HCT116 (cell line): ENCODE measurements around the gene FILIP1. TPM values are rescaled to one million over a fixed set of nuclear protein-coding genes. Genes with fewer than 3 reads are reported as not detected.

ENCODE experiments used
- ATAC-seq: fragments of 200-7000 bp; cut with Tn5 transposase; 2 replicates; pipeline ENCODE4 v1.9.1; 2020; ENCODE audit warnings: mild to moderate bottlenecking, moderate library complexity
- BruUV-seq: library from RNA; stranded (reverse); fragments of 400-500 nt; replicated peaks from 2 replicates; lab custom pipeline; 2021; lab: Mats Ljungman, UMichigan
- CTCF ChIA-PET: fragments of 300-600 bp; sonication (Branson Sonifier 250); formaldehyde crosslinking; loops from one replicate; lab custom pipeline; 2021; ENCODE audit warnings: antibody characterized with exemption; lab: Charles Lee
- POLR2A ChIA-PET: fragments of 300-600, 350-600 bp; sonication (Branson Sonifier 250); formaldehyde crosslinking; loops from one replicate; lab custom pipeline; 2021; ENCODE audit warnings: antibody characterized with exemption; lab: Charles Lee
- RAD21 ChIA-PET, 2 experiments: fragments of 300-600 bp; sonication (Branson Sonifier 250); formaldehyde crosslinking; loops; one replicate each; lab custom pipeline; 2023; ENCODE audit warnings: low total read pairs in 2 of 2; ENCODE audit not compliant: uncharacterized antibody in 2 of 2, unreplicated experiment in 2 of 2, low non-redundant PET in 1 of 2; lab: Charles Lee
- DNase-seq: peaks from one replicate; pipeline ENCODE4 v3.0.0-alpha.2; 2010; ENCODE audit warnings: low read depth, low spot score
- H2AFZ ChIP-seq: fragments of 200-600 bp; shearing (Covaris generic), sonication (generic); 2 replicates; pipeline ENCODE4 v1.6.1; 2017; ENCODE audit warnings: low read depth, mixed run types, mixed read lengths, antibody characterized with exemption, low read length; ENCODE audit not compliant: poor library complexity, severe bottlenecking
- H3K27ac ChIP-seq: 2 replicates; pipeline ENCODE4 v1.5.1; 2012; ENCODE audit warnings: low read depth, low read length
- H3K27me3 ChIP-seq: fragments of 200-600 bp; sonication (generic); 2 replicates; pipeline ENCODE4 v1.6.1; 2016; ENCODE audit warnings: mixed run types, low read length, mixed read lengths; ENCODE audit not compliant: insufficient read depth
- H3K36me3 ChIP-seq, 2 experiments: fragments of 200-500 bp in 1 of 2; fragments of 200-600 bp in 1 of 2; sonication (Bioruptor generic) in 1 of 2; sonication (generic) in 1 of 2; 2 replicates each; pipeline versions ENCODE4 v1.5.1 to v1.6.1; 2014 to 2016; ENCODE audit warnings: low read length in 2 of 2, inconsistent platforms in 1 of 2, mixed read lengths in 1 of 2, mixed run types in 1 of 2; ENCODE audit not compliant: insufficient read depth in 2 of 2, control insufficient read depth in 1 of 2
- H3K4me1 ChIP-seq, 2 experiments: fragments of 200-600 bp in 1 of 2; sonication (generic) in 1 of 2; 2 replicates each; pipeline versions ENCODE4 v1.5.1 to v1.6.1; 2012 to 2017; ENCODE audit warnings: low read length in 2 of 2, inconsistent platforms in 1 of 2, mild to moderate bottlenecking in 1 of 2, mixed read lengths in 1 of 2, mixed run types in 1 of 2, moderate library complexity in 1 of 2; ENCODE audit not compliant: insufficient read depth in 2 of 2, control insufficient read depth in 1 of 2
- H3K4me2 ChIP-seq: fragments of 200-600 bp; sonication (generic); 2 replicates; pipeline ENCODE4 v1.6.1; 2017; ENCODE audit warnings: mixed run types, low read length, mixed read lengths
- H3K4me3 ChIP-seq, 2 experiments: fragments of 200-600 bp in 1 of 2; sonication (generic) in 1 of 2; replicated peaks in 1 of 2; 2 replicates each; pipeline ENCODE4 v1.5.1; 2011 to 2016; ENCODE audit warnings: low read length in 2 of 2, control low read depth in 1 of 2, low read depth in 1 of 2, mild to moderate bottlenecking in 1 of 2, mixed read lengths in 1 of 2, mixed run types in 1 of 2
- H3K79me2 ChIP-seq: fragments of 200-600 bp; sonication (generic); 2 replicates; pipeline ENCODE4 v1.6.1; 2017; ENCODE audit warnings: mild to moderate bottlenecking, mixed run types, low read length, moderate library complexity, mixed read lengths; ENCODE audit not compliant: insufficient read depth
- H3K9ac ChIP-seq: fragments of 200-600 bp; sonication (generic); 2 replicates; pipeline ENCODE4 v1.6.1; 2016; ENCODE audit warnings: low read length, mixed read lengths
- H3K9me2 ChIP-seq: fragments of 200-600 bp; sonication (generic), shearing (Covaris generic); 2 replicates; pipeline ENCODE4 v1.6.1; 2017; ENCODE audit warnings: mixed run types, mild to moderate bottlenecking, moderate library complexity; ENCODE audit not compliant: insufficient read depth
- H3K9me3 ChIP-seq, 2 experiments: fragments of 200-500 bp in 1 of 2; fragments of 200-600 bp in 1 of 2; sonication (Bioruptor generic) in 1 of 2; sonication (generic) in 1 of 2; 2 replicates each; pipeline ENCODE4 v1.6.1; 2014 to 2017; ENCODE audit warnings: low read length in 2 of 2, mixed read lengths in 2 of 2, inconsistent platforms in 1 of 2, low read depth in 1 of 2, mild to moderate bottlenecking in 1 of 2, mixed run types in 1 of 2, moderate library complexity in 1 of 2; ENCODE audit not compliant: control insufficient read depth in 1 of 2, insufficient read depth in 1 of 2
- H4K20me1 ChIP-seq: fragments of 200-600 bp; sonication (generic), shearing (Covaris generic); 2 replicates; pipeline ENCODE4 v1.6.1; 2017; ENCODE audit warnings: mixed run types, mild to moderate bottlenecking, moderate library complexity; ENCODE audit not compliant: insufficient read depth
- CEBPB ChIP-seq: IDR thresholded peaks from 2 replicates; pipeline ENCODE4 v1.6.1; 2012; ENCODE audit warnings: low read depth
- CTCF ChIP-seq, 3 experiments: fragments of 200-600 bp in 1 of 3; sonication (generic) in 1 of 3; IDR thresholded peaks in 2 of 3; conservative IDR thresholded peaks in 1 of 3; 2 replicates each; pipeline ENCODE4 v1.5.1; 2012 to 2017; ENCODE audit warnings: low read depth in 2 of 3, low read length in 2 of 3, antibody characterized with exemption in 1 of 3, borderline replicate concordance in 1 of 3, control low read depth in 1 of 3, mild to moderate bottlenecking in 1 of 3, mixed read lengths in 1 of 3, mixed run types in 1 of 3, moderate library complexity in 1 of 3; ENCODE audit not compliant: insufficient read depth in 1 of 3
- EZH2 ChIP-seq: fragments of 200-600 bp; sonication (generic); IDR thresholded peaks from 2 replicates; pipeline ENCODE4 v1.6.1; 2017; ENCODE audit warnings: antibody characterized with exemption, mixed run types
- POLR2A ChIP-seq: IDR thresholded peaks from 2 replicates; pipeline ENCODE4 v1.7.0; 2011; ENCODE audit warnings: borderline replicate concordance; ENCODE audit not compliant: insufficient read depth, insufficient read length; ENCODE audit errors: extremely low read depth
- SP1 ChIP-seq: IDR thresholded peaks from 2 replicates; pipeline ENCODE4 v1.6.1; 2012; ENCODE audit warnings: low read depth
- ZFX ChIP-seq: fragments of 450-650 bp; IDR thresholded peaks from 2 replicates; pipeline ENCODE4 v1.6.1; 2017
- intact Hi-C: fragments of 100-400 bp; cut with micrococcal nuclease; formaldehyde crosslinking; loops from 2 replicates; pipeline ENCODE4 v1.10.0; 2022
- total RNA-seq: library from RNA; stranded (reverse); gene quantifications from one replicate; pipeline ENCODE4 v1.2.1, GENCODE V29; 2021; ENCODE audit not compliant: unreplicated experiment
- TF ChIP-seq, protein P1 (sequence below): IDR thresholded peaks from 2 replicates; pipeline ENCODE4 v1.6.1; 2012

FILIP1 gene
- total RNA-seq, 1 experiment from 2014 or later, result 0.05 TPM

DNA sequence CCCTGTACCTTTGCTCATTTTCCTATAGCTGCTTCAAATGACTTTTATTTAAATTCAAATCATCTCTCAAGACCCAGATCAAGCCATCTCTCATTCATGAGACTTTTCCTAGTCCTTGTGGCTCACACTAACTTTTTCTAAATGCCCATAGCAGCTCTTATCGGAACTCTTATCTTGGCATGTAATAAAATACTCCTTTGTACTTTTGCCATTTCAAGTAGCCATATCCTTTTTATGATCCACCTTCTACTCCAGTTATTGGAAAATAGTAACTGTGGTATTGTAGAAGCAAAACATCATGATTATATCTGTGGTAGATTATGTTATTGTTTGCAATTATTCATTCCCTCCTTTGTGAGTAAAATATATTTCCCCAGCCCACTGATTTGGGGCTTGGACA, 37.6 kb upstream of the FILIP1 start:
- Histone ChIP-seq H4K20me1 (no peaks in the 10 kb centered on the region), H3K36me3 (no peaks in the 10 kb centered on the region), H3K4me2 (no peak overlapping the region), H2AFZ (peak overlapping the region; percentile 18), H3K27ac (no peak overlapping the region), H3K9me2 (no peaks in the 10 kb centered on the region), H3K27me3 (no peaks in the 10 kb centered on the region), H3K9me3 (no peaks in the 10 kb centered on the region), H3K79me2 (no peaks in the 10 kb centered on the region), H3K4me1 (no peaks in the 10 kb centered on the region), H3K9ac (no peak overlapping the region), H3K4me3 (no peak overlapping the region)
- ATAC-seq (no peak), DNase-seq (no peak)
- RAD21 ChIA-PET, result no interaction called here
- POLR2A ChIA-PET, result no interaction called here
- intact Hi-C loops, result no loop called here
- CTCF ChIA-PET, result no interaction called here
- no TSS peak for BruUV-seq
- TF ChIP-seq POLR2A (no peak), CEBPB (no peak), SP1 (no peak), ZFX (no peak)

GRCh38 chr6:75530696-75531095, 37.1 kb upstream of the FILIP1 start:
- H3K4me3 ChIP-seq, result no peak overlapping the region
- intact Hi-C loops, result no loop called here
- RAD21 ChIA-PET, result no interaction called here
- no peak overlapping the region for H3K27ac ChIP-seq
- H3K79me2 ChIP-seq, result no peaks in the 10 kb centered on the region
- no TSS peak for BruUV-seq
- H3K9ac ChIP-seq, result no peak overlapping the region
- ATAC-seq, result no peak
- H3K4me1 ChIP-seq, result no peaks in the 10 kb centered on the region
- H4K20me1 ChIP-seq, result no peaks in the 10 kb centered on the region
- H2AFZ ChIP-seq, result no peak overlapping the region
- no peaks in the 10 kb centered on the region for H3K27me3 ChIP-seq
- H3K4me2 ChIP-seq, result no peak overlapping the region
- POLR2A ChIA-PET, result no interaction called here
- H3K9me2 ChIP-seq, result no peaks in the 10 kb centered on the region
- CTCF ChIA-PET, result no interaction called here
- no peaks in the 10 kb centered on the region for H3K36me3 ChIP-seq
- DNase-seq, result no peak
- H3K9me3 ChIP-seq, result no peaks in the 10 kb centered on the region
- no peak for TF ChIP-seq ZFX
- no peak for TF ChIP-seq POLR2A
- no peak for TF ChIP-seq EZH2
- no peak for TF ChIP-seq CTCF (IDR thresholded peaks at IDR 0.05 in 2 of 3, conservative IDR thresholded peaks at IDR 0.05 in 1 of 3; ENCODE audit: borderline replicate concordance in 1 of 3, insufficient read depth in 1 of 3, low read depth in 2 of 3, low read length in 2 of 3)
- TF ChIP-seq, protein P1, sequence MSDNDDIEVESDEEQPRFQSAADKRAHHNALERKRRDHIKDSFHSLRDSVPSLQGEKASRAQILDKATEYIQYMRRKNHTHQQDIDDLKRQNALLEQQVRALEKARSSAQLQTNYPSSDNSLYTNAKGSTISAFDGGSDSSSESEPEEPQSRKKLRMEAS, result no peak
- TF ChIP-seq, all 23 proteins: peak for 0
